GM23338 (cell line): ENCODE measurements around the gene MT1A. TPM values are rescaled to one million over a fixed set of nuclear protein-coding genes. Genes with fewer than 3 reads are reported as not detected.
"Not testable (repeated sequence)": the region's sequence is repeated elsewhere in the genome, so short reads cannot be mapped to it uniquely, and the experiment has no call there.

Experiments
- ATAC-seq: fragments of 200-7000 bp; cut with Tn5 transposase; 3 replicates; pipeline ENCODE4 v1.9.1; 2020
- DNase-seq: peaks from one replicate; pipeline ENCODE4 v3.0.0-alpha.2; 2015; ENCODE audit warnings: low spot score
- H2AFZ ChIP-seq: fragments of 200-600 bp; sonication (generic); 2 replicates; pipeline ENCODE4 v1.8.0; 2016; ENCODE audit warnings: antibody characterized with exemption, mild to moderate bottlenecking, moderate library complexity
- H3F3A ChIP-seq: fragments of 200-600 bp; sonication (generic); replicated peaks from 2 replicates; pipeline ENCODE4 v1.8.0; 2017; ENCODE audit warnings: antibody characterized with exemption, mixed run types, low read depth
- H3K27ac ChIP-seq: fragments of 200-600 bp; sonication (generic); 2 replicates; pipeline ENCODE4 v1.6.1; 2016; ENCODE audit warnings: low read depth
- H3K27me3 ChIP-seq: fragments of 200-600 bp; sonication (generic); 2 replicates; pipeline ENCODE4 v1.8.0; 2016; ENCODE audit warnings: mild to moderate bottlenecking, mixed run types, moderate library complexity; ENCODE audit not compliant: insufficient read depth
- H3K36me3 ChIP-seq: fragments of 200-600 bp; sonication (generic); 2 replicates; pipeline ENCODE4 v1.8.0; 2016; ENCODE audit warnings: mild to moderate bottlenecking; ENCODE audit not compliant: insufficient read depth
- H3K4me1 ChIP-seq: fragments of 200-600 bp; sonication (generic); 2 replicates; pipeline ENCODE4 v1.8.0; 2016; ENCODE audit warnings: mild to moderate bottlenecking, moderate library complexity; ENCODE audit not compliant: insufficient read depth
- H3K4me2 ChIP-seq: fragments of 200-600 bp; sonication (generic); 2 replicates; pipeline ENCODE4 v1.7.1; 2017; ENCODE audit warnings: mixed run types
- H3K4me3 ChIP-seq: fragments of 200-600 bp; sonication (generic); 2 replicates; pipeline ENCODE4 v1.6.1; 2016; ENCODE audit warnings: mixed run types
- H3K79me2 ChIP-seq: fragments of 200-600 bp; sonication (generic); replicated peaks from 2 replicates; pipeline ENCODE4 v1.8.0; 2017; ENCODE audit warnings: mild to moderate bottlenecking; ENCODE audit not compliant: insufficient read depth
- H3K9me2 ChIP-seq: fragments of 200-600 bp; sonication (generic); 2 replicates; pipeline ENCODE4 v1.8.0; 2017; ENCODE audit not compliant: insufficient read depth
- H4K20me1 ChIP-seq: fragments of 200-600 bp; sonication (generic); replicated peaks from 2 replicates; pipeline ENCODE4 v1.8.0; 2017; ENCODE audit warnings: mild to moderate bottlenecking; ENCODE audit not compliant: insufficient read depth
- H3K27ac Mint-ChIP-seq: 2 replicates; pipeline ENCODE4 v1.8.0; 2020; ENCODE audit warnings: inconsistent platforms, mild to moderate bottlenecking, moderate library complexity, mixed read lengths
- H3K27me3 Mint-ChIP-seq: 3 replicates; pipeline ENCODE4 v1.8.0; 2022; ENCODE audit warnings: low read depth, mild to moderate bottlenecking, moderate library complexity, mixed read lengths, inconsistent platforms; ENCODE audit not compliant: insufficient read depth, poor library complexity
- H3K36me3 Mint-ChIP-seq: 3 replicates; pipeline ENCODE4 v1.8.0; 2021; ENCODE audit warnings: low read depth, mild to moderate bottlenecking, inconsistent platforms, moderate library complexity, mixed read lengths
- H3K4me1 Mint-ChIP-seq: 3 replicates; pipeline ENCODE4 v1.8.0; 2020; ENCODE audit warnings: mild to moderate bottlenecking, inconsistent platforms, mixed read lengths
- H3K4me3 Mint-ChIP-seq: 3 replicates; pipeline ENCODE4 v1.8.0; 2021; ENCODE audit warnings: moderate library complexity, mild to moderate bottlenecking, inconsistent platforms, mixed read lengths
- H3K9me3 Mint-ChIP-seq: 3 replicates; pipeline ENCODE4 v1.8.0; 2020; ENCODE audit warnings: moderate library complexity, mild to moderate bottlenecking, inconsistent platforms, mixed read lengths
- CTCF ChIP-seq, 2 experiments: fragments of 200-600 bp in 1 of 2; sonication (generic) in 1 of 2; conservative IDR thresholded peaks; 2 replicates each; pipeline versions ENCODE4 v1.5.1 to v1.6.1; 2016 to 2017; ENCODE audit warnings: antibody characterized with exemption in 2 of 2, low read depth in 2 of 2, mild to moderate bottlenecking in 2 of 2, moderate library complexity in 1 of 2
- EZH2 ChIP-seq: fragments of 200-600 bp; sonication (generic); IDR thresholded peaks from one replicate; pipeline ENCODE4 v1.8.0; 2017; ENCODE audit warnings: antibody characterized with exemption, mild to moderate bottlenecking, low read depth; ENCODE audit not compliant: unreplicated experiment
- NANOG ChIP-seq: IDR thresholded peaks from 2 replicates; pipeline ENCODE4 v1.6.1; 2016; ENCODE audit warnings: antibody characterized with exemption, borderline replicate concordance
- POLR2AphosphoS5 ChIP-seq: IDR thresholded peaks from 2 replicates; pipeline ENCODE4 v1.6.1; 2016; ENCODE audit warnings: antibody characterized with exemption, low read depth
- polyA plus RNA-seq: library from polyadenylated mRNA; unstranded; fragments of >200 nt; fragmentation: Nextera tagmentation; extraction: Ambion mirVana; gene quantifications from 2 replicates; pipeline ENCODE4 v1.2.1, GENCODE V29; 2016
- total RNA-seq: library from RNA; depleted of rRNA; stranded (reverse); fragments of >200 nt; shearing (Covaris generic); gene quantifications from 2 replicates; pipeline ENCODE4 v1.2.3, GENCODE V29; 2014

MT1A gene
- total and polyA plus RNA-seq, 2 experiments from 2014 or later: 2.5 TPM; not detected in 1

- Histone ChIP-seq H3K36me3 (no peaks in the 10 kb centered on the region), H3F3A (peaks cover 14% of the 10 kb centered on the region), H3K4me1 (peaks cover 53% of the 10 kb centered on the region), H3K4me3 (peak overlapping the region; percentile 62), H3K9me2 (no peaks in the 10 kb centered on the region), H3K27me3 (peaks cover 88% of the 10 kb centered on the region), H3K27ac (no peak overlapping the region), H3K4me2 (peak overlapping the region; percentile 91), H3K79me2 (no peaks in the 10 kb centered on the region; the same call in 1 of the 2 replicates), H4K20me1 (no peaks in the 10 kb centered on the region), H2AFZ (peak overlapping the region; percentile 90)
- ATAC-seq (peak; percentile 5), DNase-seq (peak; percentile 35)
- peak; percentile 69 for TF ChIP-seq EZH2
- TF ChIP-seq POLR2AphosphoS5: peak; percentile 33
- TF ChIP-seq CTCF (conservative IDR thresholded peaks at IDR 0.05; ENCODE audit: low read depth in 2 of 2): no peak
- H3K27ac Mint-ChIP-seq: no peak overlapping the region
- peaks cover 3% of the 10 kb centered on the region; the same call in 1 of the 3 replicates for H3K9me3 Mint-ChIP-seq
- peaks cover 42% of the 10 kb centered on the region for H3K4me1 Mint-ChIP-seq
- H3K36me3 Mint-ChIP-seq: peaks cover 36% of the 10 kb centered on the region
- H3K4me3 Mint-ChIP-seq: peak overlapping the region; percentile 83
- H3K27me3 Mint-ChIP-seq: peaks cover 88% of the 10 kb centered on the region
These were observed 31.6 kb downstream of the MT1A start for GRCh38 chr16:56669840-56670619.

- Histone ChIP-seq H3K36me3 (no peaks in the 10 kb centered on the region), H3K9me2 (no peaks in the 10 kb centered on the region), H3K4me1 (peaks cover 57% of the 10 kb centered on the region), H3K79me2 (no peaks in the 10 kb centered on the region; the same call in 1 of the 2 replicates), H3K4me3 (peak overlapping the region; percentile 62; the same call in 1 of the 2 replicates), H2AFZ (no peak overlapping the region), H4K20me1 (no peaks in the 10 kb centered on the region), H3K27me3 (peaks cover 83% of the 10 kb centered on the region), H3F3A (peaks cover 19% of the 10 kb centered on the region), H3K4me2 (peak overlapping the region; percentile 91), H3K27ac (no peak overlapping the region)
- TF ChIP-seq NANOG (no peak), POLR2AphosphoS5 (0 out of 2 replicates have a peak, but pooled peaks have one; percentile 10)
- peaks cover 48% of the 10 kb centered on the region for H3K4me1 Mint-ChIP-seq
- ATAC-seq: no peak
- DNase-seq: peak; percentile 20
- H3K4me3 Mint-ChIP-seq: peak overlapping the region; percentile 83
- peaks cover 88% of the 10 kb centered on the region for H3K27me3 Mint-ChIP-seq
- H3K9me3 Mint-ChIP-seq: peaks cover 3% of the 10 kb centered on the region; the same call in 1 of the 3 replicates
- no peak overlapping the region for H3K27ac Mint-ChIP-seq
- H3K36me3 Mint-ChIP-seq: peaks cover 36% of the 10 kb centered on the region
These were observed 32.1 kb downstream of the MT1A start for GRCh38 chr16:56670620-56670934.

- H4K20me1 ChIP-seq, H3K9me2 ChIP-seq, H2AFZ ChIP-seq, H3K27ac Mint-ChIP-seq, H3K36me3 ChIP-seq, DNase-seq, H3K4me2 ChIP-seq, H3K4me3 ChIP-seq, H3K9me3 Mint-ChIP-seq, ATAC-seq, H3K79me2 ChIP-seq, H3K27ac ChIP-seq: not testable (repeated sequence)
- peaks cover 63% of the 10 kb centered on the region for H3K4me1 ChIP-seq
- Mint-ChIP-seq H3K36me3 (peaks cover 27% of the 10 kb centered on the region), H3K4me3 (peak overlapping the region; percentile 83; the same call in 2 of the 3 replicates), H3K4me1 (peaks cover 50% of the 10 kb centered on the region), H3K27me3 (peaks cover 85% of the 10 kb centered on the region)
- H3K27me3 ChIP-seq: peaks cover 72% of the 10 kb centered on the region
- 0 out of 2 replicates have a peak, but pooled peaks have one; percentile 25 for TF ChIP-seq POLR2AphosphoS5
- H3F3A ChIP-seq: peaks cover 19% of the 10 kb centered on the region
These were observed 33.2 kb downstream of the MT1A start for GRCh38 chr16:56671691-56672090.

GRCh38 chr16:56672171-56672570 is 33.7 kb downstream of the MT1A start:
- H3K4me3 Mint-ChIP-seq: peak overlapping the region; percentile 83; the same call in 1 of the 3 replicates
- not testable (repeated sequence) for H3K27ac Mint-ChIP-seq, H4K20me1 ChIP-seq, H3K79me2 ChIP-seq, DNase-seq, H3K9me2 ChIP-seq, H3K36me3 ChIP-seq, H3K4me2 ChIP-seq, ATAC-seq, H3K4me3 ChIP-seq, H2AFZ ChIP-seq, H3K9me3 Mint-ChIP-seq, H3K27ac ChIP-seq
- H3K27me3 Mint-ChIP-seq: peaks cover 85% of the 10 kb centered on the region
- peaks cover 63% of the 10 kb centered on the region for H3K4me1 ChIP-seq
- H3K27me3 ChIP-seq: peaks cover 67% of the 10 kb centered on the region
- peaks cover 53% of the 10 kb centered on the region for H3K4me1 Mint-ChIP-seq
- peaks cover 19% of the 10 kb centered on the region for H3F3A ChIP-seq
- H3K36me3 Mint-ChIP-seq: peaks cover 22% of the 10 kb centered on the region
